ENCODE results near the gene PRKG2. TPM values are rescaled to one million over a fixed set of nuclear protein-coding genes. Genes with fewer than 3 reads are reported as not detected.
"Not testable (repeated sequence)": the region's sequence is repeated elsewhere in the genome, so short reads cannot be mapped to it uniquely, and the experiment has no call there.

PRKG2 gene
- total and polyA plus RNA-seq, 2 experiments from 2014 or later: 6.7 to 17.4 TPM

- H2AFZ ChIP-seq: no peak overlapping the region
- H3K9me2 ChIP-seq (replicated peaks; ENCODE audit: insufficient read depth): no peaks in the 10 kb centered on the region
- H3K4me1 ChIP-seq (ENCODE audit: insufficient read depth): no peaks in the 10 kb centered on the region
- H3K9me3 ChIP-seq (ENCODE audit: low read depth): no peaks in the 10 kb centered on the region
- 81% methylated on average over 4 of the region's 4 CpGs for WGBS (ENCODE audit: low lambda C conversion rate, missing lambda C conversion rate)
- DNase-seq (ENCODE audit: low spot score): no peak
- no peaks in the 10 kb centered on the region for H3K79me2 ChIP-seq
- H3K27me3 ChIP-seq: no peaks in the 10 kb centered on the region
- H3K4me2 ChIP-seq: no peak overlapping the region
- H3K36me3 ChIP-seq (replicated peaks; ENCODE audit: insufficient read depth, low read depth): no peaks in the 10 kb centered on the region
- no peak for TF ChIP-seq EZH2phosphoT487 (IDR thresholded peaks at IDR 0.05; ENCODE audit: low read depth, severe bottlenecking, unreplicated experiment)
- no peaks in the 10 kb centered on the region for H4K20me1 ChIP-seq (ENCODE audit: insufficient read depth, poor library complexity, severe bottlenecking)
- no peak overlapping the region for H3K27ac ChIP-seq
- no peak overlapping the region for H3K4me3 ChIP-seq
Observed at GRCh38 chr4:81227138-81227537, 12.1 kb upstream of the PRKG2 start.

- H3K4me2 ChIP-seq: no peak overlapping the region
- H3K27ac ChIP-seq: no peak overlapping the region
- H2AFZ ChIP-seq: no peak overlapping the region
- no peak for TF ChIP-seq CTCF (IDR thresholded peaks at IDR 0.05; ENCODE audit: poor library complexity)
- TF ChIP-seq EZH2 (IDR thresholded peaks at IDR 0.05; ENCODE audit: borderline replicate concordance): no peak
- no peak for TF ChIP-seq EZH2phosphoT487 (IDR thresholded peaks at IDR 0.05; ENCODE audit: low read depth, severe bottlenecking, unreplicated experiment)
- H3K9me2 ChIP-seq (replicated peaks; ENCODE audit: insufficient read depth): no peaks in the 10 kb centered on the region
- H3K79me2 ChIP-seq: no peaks in the 10 kb centered on the region
- no peaks in the 10 kb centered on the region for H3K4me1 ChIP-seq (ENCODE audit: insufficient read depth)
- WGBS (ENCODE audit: low lambda C conversion rate, missing lambda C conversion rate): 67% methylated on average over 2 of the region's 2 CpGs
- H3K4me3 ChIP-seq: no peak overlapping the region
- DNase-seq (ENCODE audit: low spot score): no peak
- no peaks in the 10 kb centered on the region for H3K36me3 ChIP-seq (replicated peaks; ENCODE audit: insufficient read depth, low read depth)
- no peaks in the 10 kb centered on the region for H3K9me3 ChIP-seq (ENCODE audit: low read depth)
- H4K20me1 ChIP-seq (ENCODE audit: insufficient read depth, poor library complexity, severe bottlenecking): no peaks in the 10 kb centered on the region
- no peaks in the 10 kb centered on the region for H3K27me3 ChIP-seq
Observed at GRCh38 chr4:81225252-81225651, 10.2 kb upstream of the PRKG2 start.

- DNase-seq (ENCODE audit: low spot score); H3K36me3 ChIP-seq (replicated peaks; ENCODE audit: insufficient read depth, low read depth); H3K27me3 ChIP-seq; H4K20me1 ChIP-seq (ENCODE audit: insufficient read depth, poor library complexity, severe bottlenecking); H3K9me2 ChIP-seq (replicated peaks; ENCODE audit: insufficient read depth); H2AFZ ChIP-seq; H3K27ac ChIP-seq; H3K4me1 ChIP-seq (ENCODE audit: insufficient read depth); H3K4me3 ChIP-seq; H3K9me3 ChIP-seq (ENCODE audit: low read depth); H3K4me2 ChIP-seq; H3K79me2 ChIP-seq: not testable (repeated sequence)
Observed at GRCh38 chr4:81222082-81222472, 7.1 kb upstream of the PRKG2 start.

GRCh38 chr4:81221303-81222081 lies 6.5 kb upstream of the PRKG2 start:
- no peaks in the 10 kb centered on the region for H3K9me3 ChIP-seq (ENCODE audit: low read depth)
- TF ChIP-seq EZH2phosphoT487 (IDR thresholded peaks at IDR 0.05; ENCODE audit: low read depth, severe bottlenecking, unreplicated experiment) (no peak), CTCF (IDR thresholded peaks at IDR 0.05; ENCODE audit: poor library complexity) (no peak), EZH2 (IDR thresholded peaks at IDR 0.05; ENCODE audit: borderline replicate concordance) (no peak)
- H3K4me2 ChIP-seq: no peak overlapping the region
- no peaks in the 10 kb centered on the region for H3K79me2 ChIP-seq
- peaks cover 2% of the 10 kb centered on the region for H3K27me3 ChIP-seq
- no peak overlapping the region for H3K4me3 ChIP-seq
- DNase-seq (ENCODE audit: low spot score): no peak
- no peaks in the 10 kb centered on the region for H4K20me1 ChIP-seq (ENCODE audit: insufficient read depth, poor library complexity, severe bottlenecking)
- no peaks in the 10 kb centered on the region for H3K4me1 ChIP-seq (ENCODE audit: insufficient read depth)
- H3K27ac ChIP-seq: no peak overlapping the region
- H3K9me2 ChIP-seq (replicated peaks; ENCODE audit: insufficient read depth): no peaks in the 10 kb centered on the region
- H3K36me3 ChIP-seq (replicated peaks; ENCODE audit: insufficient read depth, low read depth): no peaks in the 10 kb centered on the region
- WGBS (ENCODE audit: low lambda C conversion rate, missing lambda C conversion rate): 74% methylated on average over 3 of the region's 3 CpGs
- no peak overlapping the region for H2AFZ ChIP-seq
